ENCODE data around the gene AUP1. TPM values are rescaled to one million over a fixed set of nuclear protein-coding genes. Genes with fewer than 3 reads are reported as not detected.
A peak's percentile ranks its signal among the peaks of the same experiment; 100 is the strongest.

Gene AUP1
- total and polyA plus RNA-seq, 2 of the 4 experiments (the other 2 are of a cell fraction), result 47.5 to 100.0 TPM

DNA sequence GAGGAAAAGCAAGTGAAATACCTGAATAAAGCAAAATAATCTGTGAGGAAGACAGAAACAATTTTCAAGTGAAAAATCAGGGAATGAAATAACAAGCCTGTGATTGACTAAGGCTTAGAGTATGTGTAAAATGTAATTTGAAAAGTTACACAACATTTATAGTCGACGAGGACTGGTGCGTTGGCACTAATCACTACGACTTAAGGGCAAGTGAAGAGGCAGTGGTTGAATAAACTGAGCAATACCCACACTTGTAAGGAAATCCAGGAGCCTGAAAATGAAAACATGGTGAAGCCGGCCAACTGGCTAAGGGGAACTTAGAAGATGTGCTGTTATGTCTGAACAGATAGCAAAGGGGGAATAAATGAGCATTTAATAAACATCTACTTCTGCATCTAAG is 38.4 kb upstream of the AUP1 start:
- Histone ChIP-seq H4K20me1 (ENCODE audit: insufficient read depth, low read length) (no peaks in the 10 kb centered on the region), H3K14ac (replicated peaks; ENCODE audit: low read depth, low read length) (peak overlapping the region; percentile 87), H3K4me2 (ENCODE audit: low read depth, low read length) (peak overlapping the region; percentile 67; the same call in 1 of the 2 replicates), H2AK9ac (replicated peaks; ENCODE audit: low read depth, low read length, poor library complexity) (peak overlapping the region; percentile 42), H4K91ac (ENCODE audit: insufficient read depth, low read depth, low read length) (peak overlapping the region; percentile 94), H3K9me1 (ENCODE audit: insufficient read depth, low read length) (peaks cover 25% of the 10 kb centered on the region), H2BK5ac (ENCODE audit: low read depth, low read length, poor library complexity, severe bottlenecking) (peak overlapping the region; percentile 99), H2BK120ac (ENCODE audit: low read depth, low read length) (peak overlapping the region; percentile 92), H2BK20ac (ENCODE audit: low read depth, low read length) (peak overlapping the region; percentile 97), H3K9ac (ENCODE audit: low read depth, low read length) (no peak overlapping the region), H3K27ac (ENCODE audit: insufficient read depth, low read length) (peak overlapping the region; percentile 68), H3K27me3 (ENCODE audit: control insufficient read depth, insufficient read depth, low read length) (no peaks in the 10 kb centered on the region), H2AK5ac (ENCODE audit: low read depth, low read length) (peak overlapping the region; percentile 90), H3K79me1 (ENCODE audit: low read depth in 1 of 2, low read length in 2 of 2) (no peaks in the 10 kb centered on the region), H3K18ac (ENCODE audit: low read depth, low read length) (peak overlapping the region; percentile 97), H3K4me1 (ENCODE audit: control insufficient read depth, insufficient read depth, low read length) (peaks cover 14% of the 10 kb centered on the region), H3K56ac (ENCODE audit: extremely low read depth, insufficient read depth, low read length) (peak overlapping the region; percentile 62), H3K4ac (ENCODE audit: low read depth, low read length) (peak overlapping the region; percentile 93), H2AFZ (replicated peaks; ENCODE audit: low read length, poor library complexity) (peak overlapping the region; percentile 3), H2BK15ac (ENCODE audit: low read depth, low read length) (peak overlapping the region; percentile 90), H3K9me3 (ENCODE audit: control insufficient read depth, insufficient read depth, low read length) (no peaks in the 10 kb centered on the region), H3K23ac (ENCODE audit: low read depth, low read length) (peak overlapping the region; percentile 73), H3K36me3 (ENCODE audit: control insufficient read depth, insufficient read depth, low read length) (no peaks in the 10 kb centered on the region), H4K8ac (ENCODE audit: low read depth in 2 of 2, low read length in 2 of 2) (peak overlapping the region; percentile 78 to 91), H3K4me3 (ENCODE audit: insufficient read depth, low read depth, low read length) (no peak overlapping the region), H4K5ac (ENCODE audit: low read depth, low read length) (peak overlapping the region; percentile 91)
- ChIA-PET POLR2A (ENCODE audit: unreplicated experiment) (interaction anchor here (1.3 kb wide), 1 partner anchor 15 kb away, joined by 3 read pairs; the partner anchor contains the start of gene LOXL3), CTCF (no interaction called here)
- no CpG with 5 or more reads among the region's 5 CpGs for WGBS, 2 experiments (ENCODE audit: extremely low coverage in 2 of 2, insufficient read length in 1 of 2)
- dilution Hi-C loops (cut with HindIII; ENCODE audit: low sequenced_read_pairs, unreplicated experiment), result no loop called here
- no TSS peak for BruUV-seq (replicated peaks)
- in situ Hi-C loops (cut with MboI; ENCODE audit: low sequenced_read_pairs), result no loop called here
- intact Hi-C loops (cut with micrococcal nuclease), result no loop called here
- ATAC-seq (ENCODE audit: low read depth) (peak; percentile 64), DNase-seq (peak; percentile 88)
- TF ChIP-seq SMC3 (IDR thresholded peaks at IDR 0.05; ENCODE audit: low read depth, low read length) (no peak), CEBPB (IDR thresholded peaks at IDR 0.05; ENCODE audit: low read depth, low read length) (peak; percentile 94), NFE2L2 (IDR thresholded peaks at IDR 0.05; ENCODE audit: low read depth, low read length) (no peak), ELK1 (IDR thresholded peaks at IDR 0.05; ENCODE audit: borderline replicate concordance, low read depth, low read length) (no peak), CHD1 (IDR thresholded peaks at IDR 0.05; ENCODE audit: low read depth, low read length) (no peak), CTCF (conservative IDR thresholded peaks at IDR 0.05; ENCODE audit: low read depth, low read length) (no peak), BHLHE40 (IDR thresholded peaks at IDR 0.05; ENCODE audit: low read depth, low read length) (no peak), FOS (IDR thresholded peaks at IDR 0.05; ENCODE audit: low read depth, low read length) (no peak), MAZ (IDR thresholded peaks at IDR 0.05; ENCODE audit: borderline replicate concordance, low read depth, low read length) (no peak), RFX5 (IDR thresholded peaks at IDR 0.05; ENCODE audit: low read depth, low read length) (0 out of 2 replicates have a peak, but pooled peaks have one; percentile 46), RCOR1 (IDR thresholded peaks at IDR 0.05; ENCODE audit: insufficient replicate concordance, low read length) (no peak), USF2 (IDR thresholded peaks at IDR 0.05; ENCODE audit: low read depth, low read length) (no peak)

All from IMR-90 (cell line).